ENCODE measurements around the gene ICOSLG. TPM values are rescaled to one million over a fixed set of nuclear protein-coding genes. Genes with fewer than 3 reads are reported as not detected.

Gene ICOSLG
- total RNA-seq, 1 donor from 2014 or later: 6.0 TPM

DNA sequence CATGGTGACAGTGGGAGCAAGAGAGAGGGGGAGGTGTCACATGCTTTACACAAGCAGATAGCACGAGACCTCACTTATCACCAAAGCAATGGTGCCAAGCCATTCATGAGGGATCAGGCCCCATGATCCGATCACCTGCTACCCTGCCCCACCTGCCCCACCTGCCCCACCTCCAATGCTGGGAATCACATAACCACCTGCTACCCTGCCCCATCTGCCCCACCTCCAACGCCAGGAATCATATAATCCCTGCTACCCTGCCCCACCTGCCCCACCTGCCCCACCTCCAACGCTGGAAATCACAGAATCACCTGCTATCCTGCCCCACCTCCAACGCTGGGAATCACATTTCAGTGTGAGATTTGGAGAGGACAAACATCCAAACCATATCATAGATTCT lies 34.3 kb upstream of the ICOSLG start:
- Mint-ChIP-seq H3K36me3 (ENCODE audit: low read depth) (no peaks in the 10 kb centered on the region), H3K27me3 (ENCODE audit: low read depth) (peaks cover 16% of the 10 kb centered on the region), H3K27ac (no peak overlapping the region), H3K4me1 (ENCODE audit: low read depth) (no peaks in the 10 kb centered on the region), H3K9me3 (no peaks in the 10 kb centered on the region), H3K4me3 (ENCODE audit: low read depth) (no peak overlapping the region)
- no peak for DNase-seq (ENCODE audit: low spot score)
- intact Hi-C loops (cut with micrococcal nuclease): no loop called here

GRCh38 chr21:44273046-44273445 lies 32.3 kb upstream of the ICOSLG start:
- intact Hi-C loops (cut with micrococcal nuclease): no loop called here
- Mint-ChIP-seq H3K27ac (no peak overlapping the region), H3K36me3 (ENCODE audit: low read depth) (no peaks in the 10 kb centered on the region), H3K9me3 (no peaks in the 10 kb centered on the region), H3K27me3 (ENCODE audit: low read depth) (peaks cover 14% of the 10 kb centered on the region), H3K4me3 (ENCODE audit: low read depth) (no peak overlapping the region), H3K4me1 (ENCODE audit: low read depth) (no peaks in the 10 kb centered on the region)
- no peak for DNase-seq (ENCODE audit: low spot score)

DNA sequence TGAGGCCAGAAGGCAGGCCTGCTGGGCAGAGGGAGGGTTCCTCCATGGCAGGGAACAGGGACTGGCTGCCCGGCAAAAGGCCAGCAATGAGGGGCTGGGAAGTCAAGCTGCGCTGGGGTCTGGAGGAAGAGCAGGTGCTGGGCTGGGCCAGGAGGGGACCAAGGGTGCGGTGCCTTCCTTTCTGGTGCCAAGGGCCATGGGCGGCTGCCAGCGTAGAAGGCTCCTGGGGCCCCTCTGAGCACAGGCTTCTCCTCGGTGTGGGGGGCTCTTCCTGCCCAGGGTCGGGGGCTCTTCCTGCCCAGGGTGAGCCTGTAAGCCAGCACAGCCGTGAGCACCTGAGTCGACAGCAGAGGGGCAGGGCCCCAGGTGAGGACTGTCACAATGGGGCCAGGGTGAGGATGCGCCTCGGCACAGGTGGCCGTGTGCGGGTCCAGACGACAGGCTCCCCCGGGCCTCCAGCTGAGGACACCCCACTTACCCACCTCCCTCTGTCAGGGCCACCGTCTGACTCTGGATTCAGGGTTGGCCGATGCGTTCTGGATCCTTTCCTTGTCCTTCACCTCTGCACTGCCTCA lies 31.6 kb upstream of the ICOSLG start:
- H3K27me3 Mint-ChIP-seq (ENCODE audit: low read depth): peaks cover 14% of the 10 kb centered on the region
- DNase-seq (ENCODE audit: low spot score): no peak
- H3K27ac Mint-ChIP-seq: no peak overlapping the region
- no peaks in the 10 kb centered on the region for H3K9me3 Mint-ChIP-seq
- H3K4me1 Mint-ChIP-seq (ENCODE audit: low read depth): no peaks in the 10 kb centered on the region
- no peaks in the 10 kb centered on the region for H3K36me3 Mint-ChIP-seq (ENCODE audit: low read depth)
- H3K4me3 Mint-ChIP-seq (ENCODE audit: low read depth): no peak overlapping the region
- intact Hi-C loops (cut with micrococcal nuclease): no loop called here

DNA sequence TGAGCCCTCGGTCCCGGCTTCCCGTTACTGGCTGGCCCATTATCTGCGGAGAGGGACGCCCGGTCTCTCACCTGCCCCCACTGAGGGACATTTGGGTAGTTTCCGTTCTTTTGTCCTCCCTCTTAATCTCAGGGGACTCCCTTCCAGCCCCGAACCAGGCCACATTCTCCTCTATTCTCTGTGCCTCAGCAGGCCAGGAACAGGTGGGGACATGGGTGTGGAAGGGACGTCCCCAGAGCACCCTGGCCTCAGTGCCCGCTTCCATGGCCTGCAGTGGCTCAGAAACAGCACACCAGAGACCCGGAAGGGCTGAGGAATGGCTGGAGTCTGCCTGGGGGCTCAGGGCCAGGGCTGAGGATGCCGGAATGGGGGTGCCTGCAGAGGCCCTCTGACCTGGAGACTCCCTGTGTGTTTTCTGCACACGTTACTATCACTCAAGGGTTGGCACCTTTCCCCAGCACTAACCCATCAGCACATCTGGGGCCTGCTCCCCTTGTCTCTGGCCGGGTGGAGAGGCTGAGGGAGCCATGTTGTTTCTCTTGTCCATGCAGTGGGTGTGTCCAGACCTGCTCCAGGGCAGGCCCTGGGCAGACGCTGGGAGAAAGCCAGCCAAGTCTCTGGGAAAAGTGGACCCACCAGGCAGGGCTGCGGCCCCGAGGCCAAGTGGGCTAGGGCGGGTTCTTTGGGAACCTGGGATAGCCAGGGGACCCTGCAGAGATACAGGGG lies 31.0 kb upstream of the ICOSLG start:
- Mint-ChIP-seq H3K9me3 (no peaks in the 10 kb centered on the region), H3K27ac (no peak overlapping the region), H3K36me3 (ENCODE audit: low read depth) (no peaks in the 10 kb centered on the region), H3K4me3 (ENCODE audit: low read depth) (no peak overlapping the region), H3K4me1 (ENCODE audit: low read depth) (no peaks in the 10 kb centered on the region), H3K27me3 (ENCODE audit: low read depth) (peaks cover 14% of the 10 kb centered on the region)
- intact Hi-C loops (cut with micrococcal nuclease): no loop called here
- DNase-seq (ENCODE audit: low spot score): no peak

DNA sequence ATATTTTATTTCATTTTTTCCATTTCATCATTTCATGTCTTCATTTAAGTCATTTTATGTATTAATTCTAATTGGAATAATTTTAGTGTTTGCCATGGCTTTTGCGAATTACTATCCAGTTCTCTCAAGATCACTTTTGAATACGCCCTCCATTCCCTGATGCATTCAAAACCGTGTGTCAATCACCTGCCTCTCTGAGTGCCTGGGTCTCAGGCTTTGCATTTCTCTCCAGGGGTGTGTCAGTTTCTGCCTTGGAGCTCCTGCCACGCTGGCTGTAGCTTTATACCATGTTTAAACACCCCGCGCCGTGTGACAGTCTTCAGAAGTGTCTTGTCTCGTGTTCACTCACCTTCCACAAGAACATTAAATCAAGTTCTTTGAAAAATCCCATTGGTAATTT lies 28.3 kb upstream of the ICOSLG start:
- peaks cover 1% of the 10 kb centered on the region for H3K27me3 Mint-ChIP-seq (ENCODE audit: low read depth)
- H3K4me1 Mint-ChIP-seq (ENCODE audit: low read depth): no peaks in the 10 kb centered on the region
- DNase-seq (ENCODE audit: low spot score): no peak
- intact Hi-C loops (cut with micrococcal nuclease): no loop called here
- no peaks in the 10 kb centered on the region for H3K36me3 Mint-ChIP-seq (ENCODE audit: low read depth)
- H3K4me3 Mint-ChIP-seq (ENCODE audit: low read depth): no peak overlapping the region
- H3K9me3 Mint-ChIP-seq: no peaks in the 10 kb centered on the region
- no peak overlapping the region for H3K27ac Mint-ChIP-seq

GRCh38 chr21:44267655-44268142 lies 27.0 kb upstream of the ICOSLG start:
- Mint-ChIP-seq H3K27ac (no peak overlapping the region), H3K27me3 (ENCODE audit: low read depth) (peaks cover 1% of the 10 kb centered on the region), H3K4me1 (ENCODE audit: low read depth) (no peaks in the 10 kb centered on the region), H3K36me3 (ENCODE audit: low read depth) (no peaks in the 10 kb centered on the region), H3K9me3 (no peaks in the 10 kb centered on the region), H3K4me3 (ENCODE audit: low read depth) (no peak overlapping the region)
- intact Hi-C loops (cut with micrococcal nuclease): no loop called here
- DNase-seq (ENCODE audit: low spot score): no peak

DNA sequence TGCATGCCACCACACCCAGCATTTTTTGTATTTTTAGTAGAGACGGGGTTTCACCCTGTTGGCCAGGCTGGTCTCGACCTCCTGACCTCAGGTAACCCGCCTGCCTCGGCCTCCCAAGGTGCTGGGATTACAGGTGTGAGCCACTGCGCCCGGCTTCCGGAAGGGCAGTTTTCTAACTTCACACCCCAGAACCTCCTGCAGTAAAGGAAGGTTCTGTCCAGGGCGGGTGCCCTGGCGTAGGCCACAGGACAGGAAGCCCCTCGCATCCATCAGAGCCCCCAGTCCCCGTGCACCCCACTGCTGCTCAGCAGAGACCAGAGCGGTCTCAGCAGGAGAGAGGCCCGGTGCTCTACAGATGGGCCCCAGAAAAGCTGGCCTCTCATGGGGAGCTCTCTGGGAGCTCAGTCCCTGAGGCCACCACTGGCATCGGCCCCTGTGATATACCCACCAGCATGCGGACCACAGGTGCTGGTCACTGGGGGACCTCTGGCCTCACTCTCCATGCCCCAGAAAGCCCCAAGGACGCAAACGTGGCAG lies 25.1 kb upstream of the ICOSLG start:
- H3K9me3 Mint-ChIP-seq: no peaks in the 10 kb centered on the region
- no peaks in the 10 kb centered on the region for H3K36me3 Mint-ChIP-seq (ENCODE audit: low read depth)
- H3K4me1 Mint-ChIP-seq (ENCODE audit: low read depth): no peaks in the 10 kb centered on the region
- H3K27ac Mint-ChIP-seq: no peak overlapping the region
- intact Hi-C loops (cut with micrococcal nuclease): no loop called here
- peaks cover 1% of the 10 kb centered on the region for H3K27me3 Mint-ChIP-seq (ENCODE audit: low read depth)
- H3K4me3 Mint-ChIP-seq (ENCODE audit: low read depth): no peak overlapping the region
- no peak for DNase-seq (ENCODE audit: low spot score)

- Mint-ChIP-seq H3K27me3 (ENCODE audit: low read depth) (peaks cover 2% of the 10 kb centered on the region), H3K27ac (no peak overlapping the region), H3K36me3 (ENCODE audit: low read depth) (no peaks in the 10 kb centered on the region), H3K9me3 (no peaks in the 10 kb centered on the region), H3K4me3 (ENCODE audit: low read depth) (no peak overlapping the region), H3K4me1 (ENCODE audit: low read depth) (no peaks in the 10 kb centered on the region)
- intact Hi-C loops (cut with micrococcal nuclease): no loop called here
- DNase-seq (ENCODE audit: low spot score): no peak
Observed at GRCh38 chr21:44263768-44264167, 23.0 kb upstream of the ICOSLG start.

- no peaks in the 10 kb centered on the region for H3K4me1 Mint-ChIP-seq (ENCODE audit: low read depth)
- H3K36me3 Mint-ChIP-seq (ENCODE audit: low read depth): no peaks in the 10 kb centered on the region
- H3K4me3 Mint-ChIP-seq (ENCODE audit: low read depth): no peak overlapping the region
- DNase-seq (ENCODE audit: low spot score): no peak
- no peaks in the 10 kb centered on the region for H3K9me3 Mint-ChIP-seq
- peaks cover 2% of the 10 kb centered on the region for H3K27me3 Mint-ChIP-seq (ENCODE audit: low read depth)
- no peak overlapping the region for H3K27ac Mint-ChIP-seq
- intact Hi-C loops (cut with micrococcal nuclease): no loop called here
Observed at GRCh38 chr21:44263221-44263760, 22.5 kb upstream of the ICOSLG start.

GRCh38 chr21:44262338-44263056 lies 21.8 kb upstream of the ICOSLG start:
- no peaks in the 10 kb centered on the region for H3K4me1 Mint-ChIP-seq (ENCODE audit: low read depth)
- no peak overlapping the region for H3K4me3 Mint-ChIP-seq (ENCODE audit: low read depth)
- no peaks in the 10 kb centered on the region for H3K36me3 Mint-ChIP-seq (ENCODE audit: low read depth)
- no peak for DNase-seq (ENCODE audit: low spot score)
- no peaks in the 10 kb centered on the region for H3K9me3 Mint-ChIP-seq
- peaks cover 2% of the 10 kb centered on the region for H3K27me3 Mint-ChIP-seq (ENCODE audit: low read depth)
- intact Hi-C loops (cut with micrococcal nuclease): no loop called here
- no peak overlapping the region for H3K27ac Mint-ChIP-seq

DNA sequence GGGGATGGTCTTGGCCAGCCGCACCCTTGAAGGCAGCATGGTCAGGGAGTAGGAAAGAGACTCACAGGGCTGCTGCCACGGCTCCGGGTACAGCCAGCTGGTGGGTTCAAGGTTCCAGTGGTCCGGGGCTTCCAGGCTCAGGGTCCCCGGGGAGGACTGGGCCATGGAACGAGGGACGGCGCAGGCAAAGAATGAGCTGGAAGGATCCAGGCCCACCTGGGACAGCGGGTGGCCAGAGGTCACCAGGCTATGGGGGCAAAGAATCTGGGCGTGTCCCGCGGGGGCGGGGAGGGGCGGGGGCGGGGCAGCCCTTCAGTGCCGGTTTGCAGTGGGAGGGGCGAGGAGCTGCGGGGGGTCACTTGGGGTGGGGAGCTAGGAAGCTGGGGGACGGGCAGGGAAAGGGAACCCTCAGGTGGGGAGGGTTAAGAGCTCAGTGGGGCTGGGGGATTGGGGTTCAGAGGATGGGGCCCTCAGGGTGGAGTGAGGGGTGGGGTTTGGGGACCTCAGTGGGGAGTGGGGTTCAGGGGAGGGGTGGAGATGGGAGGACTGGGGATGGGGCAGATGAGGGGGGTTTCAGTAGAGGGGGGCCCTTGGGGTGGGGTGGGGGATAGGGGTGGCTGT lies 21.0 kb upstream of the ICOSLG start, which contains the start of gene DNMT3L:
TSS of gene DNMT3L (minus strand) at position 223 of the 621 bp plus-strand sequence. CDS start 638 bp downstream, outside the sequence.
- intact Hi-C loops (cut with micrococcal nuclease): no loop called here
- DNase-seq (ENCODE audit: low spot score): no peak
- Mint-ChIP-seq H3K9me3 (no peaks in the 10 kb centered on the region), H3K4me3 (ENCODE audit: low read depth) (no peak within 1 kb of the TSS), H3K27me3 (ENCODE audit: low read depth) (peaks cover 2% of the 10 kb centered on the region), H3K36me3 (ENCODE audit: low read depth) (no peaks in the 10 kb centered on the region), H3K4me1 (ENCODE audit: low read depth) (no peaks in the 10 kb centered on the region), H3K27ac (no peak within 1 kb of the TSS)

- intact Hi-C loops (cut with micrococcal nuclease): no loop called here
- H3K27ac Mint-ChIP-seq: no peak overlapping the region
- H3K9me3 Mint-ChIP-seq: no peaks in the 10 kb centered on the region
- no peaks in the 10 kb centered on the region for H3K4me1 Mint-ChIP-seq (ENCODE audit: low read depth)
- H3K27me3 Mint-ChIP-seq (ENCODE audit: low read depth): peaks cover 2% of the 10 kb centered on the region
- DNase-seq (ENCODE audit: low spot score): no peak
- H3K4me3 Mint-ChIP-seq (ENCODE audit: low read depth): no peak overlapping the region
- no peaks in the 10 kb centered on the region for H3K36me3 Mint-ChIP-seq (ENCODE audit: low read depth)
Observed at GRCh38 chr21:44260791-44261631, 20.3 kb upstream of the ICOSLG start.
